Endothelial cell (in vitro differentiated cells): Measurements from ENCODE around the gene TECPR1. TPM values are rescaled to one million over a fixed set of nuclear protein-coding genes. Genes with fewer than 3 reads are reported as not detected.

Experiments used
- DNase-seq: peaks from one replicate; pipeline ENCODE4 v3.0.0; 2021; ENCODE audit warnings: low spot score
- H3K27ac Mint-ChIP-seq: one replicate; pipeline ENCODE4 v1.8.0; 2021; ENCODE audit warnings: mixed read lengths, inconsistent platforms; ENCODE audit not compliant: unreplicated experiment
- H3K27me3 Mint-ChIP-seq: one replicate; pipeline ENCODE4 v1.8.0; 2021; ENCODE audit warnings: mild to moderate bottlenecking, moderate library complexity, mixed read lengths, inconsistent platforms; ENCODE audit not compliant: unreplicated experiment
- H3K36me3 Mint-ChIP-seq: one replicate; pipeline ENCODE4 v1.8.0; 2021; ENCODE audit warnings: mild to moderate bottlenecking, low read depth, mixed read lengths, inconsistent platforms; ENCODE audit not compliant: unreplicated experiment
- H3K4me1 Mint-ChIP-seq: one replicate; pipeline ENCODE4 v1.8.0; 2021; ENCODE audit warnings: mild to moderate bottlenecking, mixed read lengths, inconsistent platforms; ENCODE audit not compliant: unreplicated experiment
- H3K4me3 Mint-ChIP-seq: one replicate; pipeline ENCODE4 v1.8.0; 2021; ENCODE audit warnings: mild to moderate bottlenecking, mixed read lengths, inconsistent platforms; ENCODE audit not compliant: unreplicated experiment
- H3K9me3 Mint-ChIP-seq: one replicate; pipeline ENCODE4 v1.8.0; 2021; ENCODE audit warnings: mixed read lengths, inconsistent platforms; ENCODE audit not compliant: unreplicated experiment
- CTCF ChIP-seq: fragments of 200-600 bp; sonication (generic); IDR thresholded peaks from one replicate; pipeline ENCODE4 v1.5.0; 2021; ENCODE audit warnings: antibody characterized with exemption; ENCODE audit not compliant: unreplicated experiment
- total RNA-seq: library from RNA; stranded (reverse); fragmentation: NEBNext Ultra II Directional; extraction: Animal tissue kit (Norgen Biotek cat#: 25700); gene quantifications from one replicate; pipeline ENCODE4 v1.2.1, GENCODE V29; 2021; ENCODE audit not compliant: unreplicated experiment

The TECPR1 gene
- total RNA-seq, 1 donor from 2014 or later, result 129 TPM

- no peak for DNase-seq
- Mint-ChIP-seq H3K4me1 (no peaks in the 10 kb centered on the region), H3K27ac (no peak overlapping the region), H3K4me3 (no peak overlapping the region), H3K36me3 (no peaks in the 10 kb centered on the region), H3K9me3 (no peaks in the 10 kb centered on the region), H3K27me3 (peaks cover 4% of the 10 kb centered on the region)
- no peak for TF ChIP-seq CTCF
Observed at GRCh38 chr7:98267303-98267702, 15.3 kb upstream of the TECPR1 start.

- Mint-ChIP-seq H3K4me3 (no peak overlapping the region), H3K36me3 (peaks cover 3% of the 10 kb centered on the region), H3K27me3 (peaks cover 4% of the 10 kb centered on the region), H3K27ac (no peak overlapping the region), H3K9me3 (no peaks in the 10 kb centered on the region), H3K4me1 (no peaks in the 10 kb centered on the region)
- no peak for DNase-seq
- TF ChIP-seq CTCF, result no peak
Observed at GRCh38 chr7:98266840-98267239, 14.8 kb upstream of the TECPR1 start.

GRCh38 chr7:98265841-98266271 lies 13.8 kb upstream of the TECPR1 start:
- Mint-ChIP-seq H3K27ac (no peak overlapping the region), H3K4me3 (no peak overlapping the region), H3K4me1 (no peaks in the 10 kb centered on the region), H3K27me3 (peaks cover 4% of the 10 kb centered on the region), H3K9me3 (no peaks in the 10 kb centered on the region), H3K36me3 (peaks cover 7% of the 10 kb centered on the region)
- no peak for TF ChIP-seq CTCF
- DNase-seq, result no peak

- Mint-ChIP-seq H3K27me3 (peaks cover under 1% of the 10 kb centered on the region), H3K36me3 (peaks cover 19% of the 10 kb centered on the region), H3K27ac (no peak overlapping the region), H3K4me1 (peaks cover 8% of the 10 kb centered on the region), H3K4me3 (no peak overlapping the region), H3K9me3 (no peaks in the 10 kb centered on the region)
- no peak for DNase-seq
- TF ChIP-seq CTCF, result no peak
Observed at GRCh38 chr7:98257701-98258100, 5.7 kb upstream of the TECPR1 start.

GRCh38 chr7:98256431-98256830 lies 4.4 kb upstream of the TECPR1 start:
- no peak for TF ChIP-seq CTCF
- peaks cover 12% of the 10 kb centered on the region for H3K36me3 Mint-ChIP-seq
- H3K4me1 Mint-ChIP-seq, result peaks cover 9% of the 10 kb centered on the region
- H3K4me3 Mint-ChIP-seq, result no peak overlapping the region
- H3K27ac Mint-ChIP-seq, result no peak overlapping the region
- no peaks in the 10 kb centered on the region for H3K9me3 Mint-ChIP-seq
- H3K27me3 Mint-ChIP-seq, result no peaks in the 10 kb centered on the region
- no peak for DNase-seq
